Osteocyte (in vitro differentiated cells): ENCODE data around the gene YTHDC1. TPM values are rescaled to one million over a fixed set of nuclear protein-coding genes. Genes with fewer than 3 reads are reported as not detected.

Source experiments
- DNase-seq: peaks from one replicate; pipeline ENCODE4 v3.0.0; 2021; ENCODE audit warnings: mixed read lengths; ENCODE audit not compliant: unreplicated experiment; ENCODE audit errors: extremely low spot score
- H3K27ac Mint-ChIP-seq: one replicate; pipeline ENCODE4 v1.8.0; 2021; ENCODE audit warnings: mild to moderate bottlenecking, mixed read lengths; ENCODE audit not compliant: unreplicated experiment
- H3K27me3 Mint-ChIP-seq: one replicate; pipeline ENCODE4 v1.8.0; 2021; ENCODE audit warnings: mixed read lengths; ENCODE audit not compliant: unreplicated experiment
- H3K36me3 Mint-ChIP-seq: one replicate; pipeline ENCODE4 v1.8.0; 2021; ENCODE audit warnings: mixed read lengths; ENCODE audit not compliant: unreplicated experiment
- H3K4me1 Mint-ChIP-seq: one replicate; pipeline ENCODE4 v1.8.0; 2021; ENCODE audit warnings: mixed read lengths; ENCODE audit not compliant: unreplicated experiment
- H3K4me3 Mint-ChIP-seq: one replicate; pipeline ENCODE4 v1.8.0; 2021; ENCODE audit warnings: mild to moderate bottlenecking, moderate library complexity, mixed read lengths; ENCODE audit not compliant: unreplicated experiment
- H3K9me3 Mint-ChIP-seq: one replicate; pipeline ENCODE4 v1.8.0; 2021; ENCODE audit warnings: mixed read lengths; ENCODE audit not compliant: unreplicated experiment
- total RNA-seq: library from RNA; stranded (reverse); gene quantifications from 2 replicates; pipeline ENCODE4 v1.2.1, GENCODE V29; 2021
- TF ChIP-seq, protein P1 (sequence below): fragments of 200-600 bp; sonication (generic); IDR thresholded peaks from 2 replicates; pipeline ENCODE4 v1.5.0; 2021; ENCODE audit warnings: antibody characterized with exemption, mild to moderate bottlenecking, moderate library complexity

YTHDC1 gene
- total RNA-seq, 1 donor from 2014 or later = 82.8 TPM

GRCh38 chr4:68367835-68368234 is 17.9 kb upstream of the YTHDC1 start:
- no peaks in the 10 kb centered on the region for H3K9me3 Mint-ChIP-seq
- no peak overlapping the region for H3K4me3 Mint-ChIP-seq
- H3K36me3 Mint-ChIP-seq = no peaks in the 10 kb centered on the region
- H3K27me3 Mint-ChIP-seq = no peaks in the 10 kb centered on the region
- DNase-seq = no peak
- TF ChIP-seq, protein P1, sequence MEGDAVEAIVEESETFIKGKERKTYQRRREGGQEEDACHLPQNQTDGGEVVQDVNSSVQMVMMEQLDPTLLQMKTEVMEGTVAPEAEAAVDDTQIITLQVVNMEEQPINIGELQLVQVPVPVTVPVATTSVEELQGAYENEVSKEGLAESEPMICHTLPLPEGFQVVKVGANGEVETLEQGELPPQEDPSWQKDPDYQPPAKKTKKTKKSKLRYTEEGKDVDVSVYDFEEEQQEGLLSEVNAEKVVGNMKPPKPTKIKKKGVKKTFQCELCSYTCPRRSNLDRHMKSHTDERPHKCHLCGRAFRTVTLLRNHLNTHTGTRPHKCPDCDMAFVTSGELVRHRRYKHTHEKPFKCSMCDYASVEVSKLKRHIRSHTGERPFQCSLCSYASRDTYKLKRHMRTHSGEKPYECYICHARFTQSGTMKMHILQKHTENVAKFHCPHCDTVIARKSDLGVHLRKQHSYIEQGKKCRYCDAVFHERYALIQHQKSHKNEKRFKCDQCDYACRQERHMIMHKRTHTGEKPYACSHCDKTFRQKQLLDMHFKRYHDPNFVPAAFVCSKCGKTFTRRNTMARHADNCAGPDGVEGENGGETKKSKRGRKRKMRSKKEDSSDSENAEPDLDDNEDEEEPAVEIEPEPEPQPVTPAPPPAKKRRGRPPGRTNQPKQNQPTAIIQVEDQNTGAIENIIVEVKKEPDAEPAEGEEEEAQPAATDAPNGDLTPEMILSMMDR = no peak
- H3K4me1 Mint-ChIP-seq = peaks cover 23% of the 10 kb centered on the region
- no peak overlapping the region for H3K27ac Mint-ChIP-seq

DNA sequence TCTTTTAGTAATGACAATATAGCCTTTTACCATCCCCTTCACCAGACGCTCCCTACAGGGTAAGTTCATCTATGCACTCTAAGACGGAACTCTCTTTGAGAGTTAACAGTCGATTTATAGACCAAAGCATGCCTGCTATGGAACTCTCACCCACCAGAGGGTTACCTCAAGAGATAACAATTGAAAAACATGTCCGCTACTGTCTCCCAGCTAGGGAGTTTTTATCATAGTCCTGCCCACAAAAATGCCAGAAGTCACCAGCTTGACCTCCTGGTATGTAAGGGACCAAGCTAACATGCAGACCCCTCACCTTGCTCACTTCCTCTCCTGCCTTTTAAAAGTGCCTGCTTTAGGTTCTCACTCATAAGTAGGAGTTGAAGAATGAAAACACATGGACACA is 16.7 kb upstream of the YTHDC1 start:
- Mint-ChIP-seq H3K36me3 (no peaks in the 10 kb centered on the region), H3K27ac (no peak overlapping the region), H3K4me1 (peaks cover 23% of the 10 kb centered on the region), H3K27me3 (no peaks in the 10 kb centered on the region), H3K9me3 (no peaks in the 10 kb centered on the region), H3K4me3 (no peak overlapping the region)
- no peak for DNase-seq
- TF ChIP-seq, protein P1 = no peak

- H3K4me3 Mint-ChIP-seq = no peak overlapping the region
- H3K9me3 Mint-ChIP-seq = no peaks in the 10 kb centered on the region
- no peak overlapping the region for H3K27ac Mint-ChIP-seq
- H3K27me3 Mint-ChIP-seq = no peaks in the 10 kb centered on the region
- peaks cover 23% of the 10 kb centered on the region for H3K4me1 Mint-ChIP-seq
- TF ChIP-seq, protein P1 = no peak
- no peaks in the 10 kb centered on the region for H3K36me3 Mint-ChIP-seq
- no peak for DNase-seq
These were observed 15.2 kb upstream of the YTHDC1 start for GRCh38 chr4:68365068-68365467.

GRCh38 chr4:68361146-68361589 is 11.3 kb upstream of the YTHDC1 start:
- H3K9me3 Mint-ChIP-seq = no peaks in the 10 kb centered on the region
- H3K36me3 Mint-ChIP-seq = no peaks in the 10 kb centered on the region
- no peak for DNase-seq
- peaks cover 2% of the 10 kb centered on the region for H3K27me3 Mint-ChIP-seq
- no peak overlapping the region for H3K4me3 Mint-ChIP-seq
- no peak overlapping the region for H3K27ac Mint-ChIP-seq
- no peaks in the 10 kb centered on the region for H3K4me1 Mint-ChIP-seq
- TF ChIP-seq, protein P1 = no peak

DNA sequence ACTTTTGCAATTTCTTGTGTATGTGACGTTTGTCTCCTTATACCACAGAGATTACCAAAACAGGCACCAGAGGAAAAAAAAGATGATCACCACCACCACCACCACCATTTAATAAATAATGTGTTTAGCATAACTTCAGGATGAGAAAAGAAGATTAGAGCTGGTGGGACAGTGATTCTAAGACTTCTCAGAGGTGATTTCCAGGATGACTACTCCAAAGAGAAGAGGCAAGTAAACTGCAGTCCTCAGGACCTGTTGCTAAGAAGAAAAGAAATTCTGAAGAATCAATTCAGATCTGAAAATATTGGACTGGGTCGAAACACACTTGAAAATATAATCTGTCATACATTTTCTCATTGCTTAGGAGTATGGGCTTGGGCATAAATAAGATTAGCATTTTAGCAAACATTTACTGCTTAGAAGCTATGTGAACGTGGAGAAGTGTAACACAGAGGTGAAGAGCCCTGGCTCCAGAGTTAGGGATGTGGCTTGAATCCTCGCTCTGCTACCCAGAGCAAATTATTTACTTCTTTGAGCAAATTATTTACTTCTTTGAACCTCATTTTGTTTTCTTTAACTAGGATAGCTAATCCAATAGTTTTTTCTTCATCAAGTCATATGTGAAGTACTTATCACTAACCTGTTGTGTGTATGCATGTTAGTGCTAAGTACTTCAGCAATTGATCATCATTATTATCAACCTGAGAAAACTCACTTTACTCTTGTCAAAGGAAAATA is 10.5 kb upstream of the YTHDC1 start:
- TF ChIP-seq, protein P1 = no peak
- H3K27me3 Mint-ChIP-seq = peaks cover 8% of the 10 kb centered on the region
- no peak overlapping the region for H3K4me3 Mint-ChIP-seq
- no peak for DNase-seq
- no peaks in the 10 kb centered on the region for H3K9me3 Mint-ChIP-seq
- no peaks in the 10 kb centered on the region for H3K4me1 Mint-ChIP-seq
- no peaks in the 10 kb centered on the region for H3K36me3 Mint-ChIP-seq
- H3K27ac Mint-ChIP-seq = no peak overlapping the region
